Gastroesophageal sphincter (tissue), 3 donors: ENCODE data around the gene TRPM7.

Source experiments
- POLR2A ChIP-seq, 2 donors: fragments of 450-650 bp; IDR thresholded peaks; one replicate each; pipeline ENCODE4 v1.6.1; 2017; ENCODE audit warnings: antibody characterized with exemption in 2 of 2, mild to moderate bottlenecking in 2 of 2, moderate library complexity in 1 of 2
- TF ChIP-seq, protein P1 (sequence below), 4 experiments: fragments of 200-600 bp in 2 of 4; fragments of 450-650 bp in 2 of 4; sonication (generic) in 1 of 4; IDR thresholded peaks; one replicate each; pipeline ENCODE4 v1.5.1; 2017 to 2019; ENCODE audit warnings: antibody characterized with exemption in 4 of 4, mild to moderate bottlenecking in 2 of 4, moderate library complexity in 2 of 4

DNA sequence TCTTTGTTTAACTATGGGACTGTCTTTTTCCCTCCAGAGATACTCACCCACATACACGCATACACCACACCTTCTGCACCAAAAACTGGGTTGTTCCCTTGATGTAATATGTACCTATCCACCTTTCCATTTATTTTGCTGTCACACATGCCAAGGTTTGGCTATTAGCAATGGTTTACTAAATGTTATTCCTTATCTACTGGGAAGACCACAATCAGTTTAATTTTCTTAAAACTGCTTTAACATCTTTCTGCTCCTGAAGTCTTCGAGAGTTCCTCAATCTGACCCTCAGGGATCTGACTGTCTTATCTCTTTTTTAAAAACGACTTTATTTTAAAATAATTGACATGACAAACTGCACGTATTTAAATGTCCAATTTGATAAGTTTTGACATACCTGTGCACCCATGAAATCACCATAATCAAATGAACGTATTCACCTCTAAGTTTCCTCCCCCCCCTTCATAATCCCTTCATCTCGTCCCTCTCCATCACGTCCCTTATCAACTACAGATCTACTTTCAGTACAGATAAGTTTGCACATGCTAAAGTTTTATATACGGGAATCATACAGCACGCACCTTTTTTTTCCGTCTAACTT lies 805 bp upstream of the TRPM7 start:
- TF ChIP-seq, protein P1, sequence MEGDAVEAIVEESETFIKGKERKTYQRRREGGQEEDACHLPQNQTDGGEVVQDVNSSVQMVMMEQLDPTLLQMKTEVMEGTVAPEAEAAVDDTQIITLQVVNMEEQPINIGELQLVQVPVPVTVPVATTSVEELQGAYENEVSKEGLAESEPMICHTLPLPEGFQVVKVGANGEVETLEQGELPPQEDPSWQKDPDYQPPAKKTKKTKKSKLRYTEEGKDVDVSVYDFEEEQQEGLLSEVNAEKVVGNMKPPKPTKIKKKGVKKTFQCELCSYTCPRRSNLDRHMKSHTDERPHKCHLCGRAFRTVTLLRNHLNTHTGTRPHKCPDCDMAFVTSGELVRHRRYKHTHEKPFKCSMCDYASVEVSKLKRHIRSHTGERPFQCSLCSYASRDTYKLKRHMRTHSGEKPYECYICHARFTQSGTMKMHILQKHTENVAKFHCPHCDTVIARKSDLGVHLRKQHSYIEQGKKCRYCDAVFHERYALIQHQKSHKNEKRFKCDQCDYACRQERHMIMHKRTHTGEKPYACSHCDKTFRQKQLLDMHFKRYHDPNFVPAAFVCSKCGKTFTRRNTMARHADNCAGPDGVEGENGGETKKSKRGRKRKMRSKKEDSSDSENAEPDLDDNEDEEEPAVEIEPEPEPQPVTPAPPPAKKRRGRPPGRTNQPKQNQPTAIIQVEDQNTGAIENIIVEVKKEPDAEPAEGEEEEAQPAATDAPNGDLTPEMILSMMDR (IDR thresholded peaks at IDR 0.05) = no peak
- no peak for TF ChIP-seq POLR2A (IDR thresholded peaks at IDR 0.05)
